ENCODE data around the gene SHISA9. TPM values are rescaled to one million over a fixed set of nuclear protein-coding genes. Genes with fewer than 3 reads are reported as not detected.

The SHISA9 gene
- total RNA-seq, 1 donor from 2014 or later: 3.0 TPM

GRCh38 chr16:13084331-13084730 lies 182.9 kb downstream of the SHISA9 start:
- no peak for TF ChIP-seq CTCF (IDR thresholded peaks at IDR 0.05; ENCODE audit: unreplicated experiment)
- Mint-ChIP-seq H3K27me3 (no peaks in the 10 kb centered on the region), H3K9me3 (ENCODE audit: low read depth) (peaks cover 20% of the 10 kb centered on the region), H3K27ac (no peak overlapping the region), H3K36me3 (ENCODE audit: insufficient read depth) (no peaks in the 10 kb centered on the region), H3K4me3 (ENCODE audit: low read depth) (no peak overlapping the region), H3K4me1 (ENCODE audit: low read depth) (peaks cover 6% of the 10 kb centered on the region)
- DNase-seq (ENCODE audit: low spot score, unreplicated experiment): no peak

- no peak for DNase-seq (ENCODE audit: low spot score, unreplicated experiment)
- Mint-ChIP-seq H3K27ac (no peak overlapping the region), H3K4me1 (ENCODE audit: low read depth) (no peaks in the 10 kb centered on the region), H3K9me3 (ENCODE audit: low read depth) (peaks cover 21% of the 10 kb centered on the region), H3K4me3 (ENCODE audit: low read depth) (no peak overlapping the region), H3K36me3 (ENCODE audit: insufficient read depth) (peaks cover 2% of the 10 kb centered on the region), H3K27me3 (no peaks in the 10 kb centered on the region)
- no peak for TF ChIP-seq CTCF (IDR thresholded peaks at IDR 0.05; ENCODE audit: unreplicated experiment)
These were observed 192.3 kb downstream of the SHISA9 start for GRCh38 chr16:13093661-13094060.

DNA sequence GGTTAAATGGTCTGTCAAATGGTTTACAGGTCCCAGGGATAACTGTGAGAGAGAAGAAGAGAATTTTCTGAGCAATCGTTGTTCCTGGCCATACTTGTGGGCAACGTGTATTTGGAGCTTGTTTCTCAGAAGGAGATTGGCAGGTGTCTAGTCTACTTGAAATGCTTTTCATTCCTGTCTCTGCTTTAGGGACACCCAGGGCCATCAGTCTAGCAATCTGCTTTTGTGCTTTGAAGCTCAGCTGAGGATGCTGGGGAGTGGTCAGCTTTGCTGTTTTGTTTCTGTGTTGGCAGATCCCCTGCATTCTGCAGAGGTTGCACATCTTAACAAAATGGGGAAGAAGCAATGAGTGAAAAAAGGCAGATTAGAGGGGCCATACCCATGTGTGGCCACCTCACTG lies 193.7 kb downstream of the SHISA9 start:
- TF ChIP-seq CTCF (IDR thresholded peaks at IDR 0.05; ENCODE audit: unreplicated experiment): no peak
- H3K9me3 Mint-ChIP-seq (ENCODE audit: low read depth): peaks cover 11% of the 10 kb centered on the region
- no peak overlapping the region for H3K27ac Mint-ChIP-seq
- no peaks in the 10 kb centered on the region for H3K27me3 Mint-ChIP-seq
- no peak overlapping the region for H3K4me3 Mint-ChIP-seq (ENCODE audit: low read depth)
- no peaks in the 10 kb centered on the region for H3K4me1 Mint-ChIP-seq (ENCODE audit: low read depth)
- no peak for DNase-seq (ENCODE audit: low spot score, unreplicated experiment)
- H3K36me3 Mint-ChIP-seq (ENCODE audit: insufficient read depth): peaks cover 2% of the 10 kb centered on the region

- Mint-ChIP-seq H3K27ac (no peak overlapping the region), H3K36me3 (ENCODE audit: insufficient read depth) (no peaks in the 10 kb centered on the region), H3K4me3 (ENCODE audit: low read depth) (no peak overlapping the region), H3K4me1 (ENCODE audit: low read depth) (peaks cover 3% of the 10 kb centered on the region), H3K27me3 (no peaks in the 10 kb centered on the region), H3K9me3 (ENCODE audit: low read depth) (no peaks in the 10 kb centered on the region)
- DNase-seq (ENCODE audit: low spot score, unreplicated experiment): no peak
- TF ChIP-seq CTCF (IDR thresholded peaks at IDR 0.05; ENCODE audit: unreplicated experiment): no peak
These were observed 197.1 kb downstream of the SHISA9 start for GRCh38 chr16:13098536-13098935.

- TF ChIP-seq CTCF (IDR thresholded peaks at IDR 0.05; ENCODE audit: unreplicated experiment): no peak
- Mint-ChIP-seq H3K4me1 (ENCODE audit: low read depth) (peaks cover 3% of the 10 kb centered on the region), H3K36me3 (ENCODE audit: insufficient read depth) (no peaks in the 10 kb centered on the region), H3K4me3 (ENCODE audit: low read depth) (no peak overlapping the region), H3K27ac (no peak overlapping the region), H3K27me3 (no peaks in the 10 kb centered on the region), H3K9me3 (ENCODE audit: low read depth) (peaks cover 4% of the 10 kb centered on the region)
- DNase-seq (ENCODE audit: low spot score, unreplicated experiment): no peak
These were observed 198.4 kb downstream of the SHISA9 start for GRCh38 chr16:13099822-13100221.

Measured in progenitor cell of endocrine pancreas (in vitro differentiated cells).